GM23338 (cell line): ENCODE results near the gene MT1H. TPM values are rescaled to one million over a fixed set of nuclear protein-coding genes. Genes with fewer than 3 reads are reported as not detected.

ENCODE experiments used
- ATAC-seq: fragments of 200-7000 bp; cut with Tn5 transposase; 3 replicates; pipeline ENCODE4 v1.9.1; 2020
- DNase-seq: peaks from one replicate; pipeline ENCODE4 v3.0.0-alpha.2; 2015; ENCODE audit warnings: low spot score
- H2AFZ ChIP-seq: fragments of 200-600 bp; sonication (generic); 2 replicates; pipeline ENCODE4 v1.8.0; 2016; ENCODE audit warnings: antibody characterized with exemption, mild to moderate bottlenecking, moderate library complexity
- H3F3A ChIP-seq: fragments of 200-600 bp; sonication (generic); replicated peaks from 2 replicates; pipeline ENCODE4 v1.8.0; 2017; ENCODE audit warnings: antibody characterized with exemption, mixed run types, low read depth
- H3K27ac ChIP-seq: fragments of 200-600 bp; sonication (generic); 2 replicates; pipeline ENCODE4 v1.6.1; 2016; ENCODE audit warnings: low read depth
- H3K27me3 ChIP-seq: fragments of 200-600 bp; sonication (generic); 2 replicates; pipeline ENCODE4 v1.8.0; 2016; ENCODE audit warnings: mild to moderate bottlenecking, mixed run types, moderate library complexity; ENCODE audit not compliant: insufficient read depth
- H3K36me3 ChIP-seq: fragments of 200-600 bp; sonication (generic); 2 replicates; pipeline ENCODE4 v1.8.0; 2016; ENCODE audit warnings: mild to moderate bottlenecking; ENCODE audit not compliant: insufficient read depth
- H3K4me1 ChIP-seq: fragments of 200-600 bp; sonication (generic); 2 replicates; pipeline ENCODE4 v1.8.0; 2016; ENCODE audit warnings: mild to moderate bottlenecking, moderate library complexity; ENCODE audit not compliant: insufficient read depth
- H3K4me2 ChIP-seq: fragments of 200-600 bp; sonication (generic); 2 replicates; pipeline ENCODE4 v1.7.1; 2017; ENCODE audit warnings: mixed run types
- H3K4me3 ChIP-seq: fragments of 200-600 bp; sonication (generic); 2 replicates; pipeline ENCODE4 v1.6.1; 2016; ENCODE audit warnings: mixed run types
- H3K79me2 ChIP-seq: fragments of 200-600 bp; sonication (generic); replicated peaks from 2 replicates; pipeline ENCODE4 v1.8.0; 2017; ENCODE audit warnings: mild to moderate bottlenecking; ENCODE audit not compliant: insufficient read depth
- H3K9me2 ChIP-seq: fragments of 200-600 bp; sonication (generic); 2 replicates; pipeline ENCODE4 v1.8.0; 2017; ENCODE audit not compliant: insufficient read depth
- H4K20me1 ChIP-seq: fragments of 200-600 bp; sonication (generic); replicated peaks from 2 replicates; pipeline ENCODE4 v1.8.0; 2017; ENCODE audit warnings: mild to moderate bottlenecking; ENCODE audit not compliant: insufficient read depth
- H3K27ac Mint-ChIP-seq: 2 replicates; pipeline ENCODE4 v1.8.0; 2020; ENCODE audit warnings: inconsistent platforms, mild to moderate bottlenecking, moderate library complexity, mixed read lengths
- H3K27me3 Mint-ChIP-seq: 3 replicates; pipeline ENCODE4 v1.8.0; 2022; ENCODE audit warnings: low read depth, mild to moderate bottlenecking, moderate library complexity, mixed read lengths, inconsistent platforms; ENCODE audit not compliant: insufficient read depth, poor library complexity
- H3K36me3 Mint-ChIP-seq: 3 replicates; pipeline ENCODE4 v1.8.0; 2021; ENCODE audit warnings: low read depth, mild to moderate bottlenecking, inconsistent platforms, moderate library complexity, mixed read lengths
- H3K4me1 Mint-ChIP-seq: 3 replicates; pipeline ENCODE4 v1.8.0; 2020; ENCODE audit warnings: mild to moderate bottlenecking, inconsistent platforms, mixed read lengths
- H3K4me3 Mint-ChIP-seq: 3 replicates; pipeline ENCODE4 v1.8.0; 2021; ENCODE audit warnings: moderate library complexity, mild to moderate bottlenecking, inconsistent platforms, mixed read lengths
- H3K9me3 Mint-ChIP-seq: 3 replicates; pipeline ENCODE4 v1.8.0; 2020; ENCODE audit warnings: moderate library complexity, mild to moderate bottlenecking, inconsistent platforms, mixed read lengths
- EZH2 ChIP-seq: fragments of 200-600 bp; sonication (generic); IDR thresholded peaks from one replicate; pipeline ENCODE4 v1.8.0; 2017; ENCODE audit warnings: antibody characterized with exemption, mild to moderate bottlenecking, low read depth; ENCODE audit not compliant: unreplicated experiment
- EZH2phosphoT487 ChIP-seq: fragments of 200-600 bp; sonication (generic); IDR thresholded peaks from one replicate; pipeline ENCODE4 v1.8.1; 2018; ENCODE audit warnings: antibody characterized with exemption; ENCODE audit not compliant: unreplicated experiment
- POLR2AphosphoS5 ChIP-seq: IDR thresholded peaks from 2 replicates; pipeline ENCODE4 v1.6.1; 2016; ENCODE audit warnings: antibody characterized with exemption, low read depth
- REST ChIP-seq: IDR thresholded peaks from one replicate; pipeline ENCODE4 v1.6.1; 2018; ENCODE audit warnings: antibody characterized with exemption; ENCODE audit not compliant: unreplicated experiment
- ZNF114 ChIP-seq: fragments of 250-450 bp; sonication (Bioruptor Pico); IDR thresholded peaks from 2 replicates; pipeline ENCODE4 v1.5.0; 2020; ENCODE audit warnings: mild to moderate bottlenecking, moderate library complexity
- polyA plus RNA-seq: library from polyadenylated mRNA; unstranded; fragments of >200 nt; fragmentation: Nextera tagmentation; extraction: Ambion mirVana; gene quantifications from 2 replicates; pipeline ENCODE4 v1.2.1, GENCODE V29; 2016
- total RNA-seq: library from RNA; depleted of rRNA; stranded (reverse); fragments of >200 nt; shearing (Covaris generic); gene quantifications from 2 replicates; pipeline ENCODE4 v1.2.3, GENCODE V29; 2014

Gene MT1H
- total and polyA plus RNA-seq, 2 experiments from 2014 or later, result 52.3 to 425 TPM

DNA sequence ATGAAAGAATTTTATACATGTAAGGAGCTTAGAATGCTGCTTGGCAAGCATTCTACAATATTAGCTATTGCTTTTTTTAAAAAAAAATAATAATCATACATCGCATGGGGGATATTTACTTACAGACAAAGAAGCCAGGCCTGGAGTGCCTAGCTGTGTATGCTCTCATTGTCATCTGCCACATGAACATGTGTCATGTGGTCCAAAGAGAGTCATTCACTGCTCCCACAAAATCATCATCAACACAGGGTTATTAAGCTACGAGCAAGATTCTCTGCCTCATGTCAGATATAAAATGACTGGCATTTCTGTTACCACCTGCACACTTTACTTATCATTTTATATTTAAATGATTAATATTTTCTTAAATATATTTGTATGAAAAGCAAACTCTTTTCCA lies 46.0 kb upstream of the MT1H start:
- DNase-seq (no peak), ATAC-seq (no peak)
- Mint-ChIP-seq H3K27me3 (peaks cover 88% of the 10 kb centered on the region), H3K4me1 (peaks cover 50% of the 10 kb centered on the region), H3K27ac (no peak overlapping the region), H3K4me3 (no peak overlapping the region), H3K36me3 (peaks cover 14% of the 10 kb centered on the region; the same call in 1 of the 3 replicates), H3K9me3 (peaks cover 11% of the 10 kb centered on the region; the same call in 1 of the 3 replicates)
- Histone ChIP-seq H3K79me2 (no peaks in the 10 kb centered on the region), H3K4me3 (no peak overlapping the region), H3K4me2 (no peak overlapping the region), H3F3A (0 out of 2 replicates have a peak, but pooled peaks cover 8% of the 10 kb centered on the region), H3K36me3 (no peaks in the 10 kb centered on the region), H3K27me3 (peaks cover 100% of the 10 kb centered on the region), H3K9me2 (no peaks in the 10 kb centered on the region; the same call in 1 of the 2 replicates), H2AFZ (no peak overlapping the region), H4K20me1 (peaks cover 5% of the 10 kb centered on the region; the same call in 1 of the 2 replicates), H3K4me1 (peaks cover 40% of the 10 kb centered on the region), H3K27ac (no peak overlapping the region)
- TF ChIP-seq REST (no peak), ZNF114 (CRISPR knock-in tag) (no peak)

- peaks cover 14% of the 10 kb centered on the region; the same call in 1 of the 3 replicates for H3K36me3 Mint-ChIP-seq
Observed at GRCh38 chr16:56625140-56625942, 44.3 kb upstream of the MT1H start, which contains the start of gene MT1E. TSS of gene MT1E (plus strand) at chr16:56625781. CDS start at chr16:56625852, 71 bp downstream.

More at GRCh38 chr16:56625140-56625942, 44.3 kb upstream of the MT1H start, which contains the start of gene MT1E:
- Histone ChIP-seq H3K27me3 (peaks cover 100% of the 10 kb centered on the region), H3K4me3 (peak within 1 kb of the TSS; percentile 63), H4K20me1 (peaks cover 2% of the 10 kb centered on the region; the same call in 1 of the 2 replicates), H3K4me2 (peak within 1 kb of the TSS; percentile 84), H2AFZ (peak within 1 kb of the TSS; percentile 98), H3K9me2 (no peaks in the 10 kb centered on the region; the same call in 1 of the 2 replicates), H3F3A (0 out of 2 replicates have a peak, but pooled peaks cover 8% of the 10 kb centered on the region), H3K79me2 (no peaks in the 10 kb centered on the region), H3K4me1 (peaks cover 37% of the 10 kb centered on the region), H3K27ac (no peak within 1 kb of the TSS), H3K36me3 (no peaks in the 10 kb centered on the region)
- Mint-ChIP-seq H3K27me3 (peaks cover 88% of the 10 kb centered on the region), H3K4me3 (peak within 1 kb of the TSS; percentile 82), H3K4me1 (peaks cover 41% of the 10 kb centered on the region), H3K9me3 (peaks cover 11% of the 10 kb centered on the region; the same call in 1 of the 3 replicates), H3K27ac (no peak within 1 kb of the TSS)
- TF ChIP-seq EZH2phosphoT487, result peak; percentile 52
- TF ChIP-seq POLR2AphosphoS5, result peak; percentile 80
- no peak for TF ChIP-seq REST
- TF ChIP-seq EZH2, result peak; percentile 51
- DNase-seq, result peak; percentile 81
- peak; percentile 86 for ATAC-seq
